SU-DHL-6 (cell line): Measurements from ENCODE around the gene SRBD1.

ENCODE experiments used
- H2AFZ ChIP-seq: fragments of 200-600 bp; sonication (generic); 2 replicates; pipeline ENCODE4 v1.6.1; 2014; ENCODE audit warnings: low read depth, mild to moderate bottlenecking, moderate library complexity, mixed read lengths, antibody characterized with exemption, low read length; ENCODE audit not compliant: severe bottlenecking
- H3F3A ChIP-seq: fragments of 200-600 bp; shearing (Covaris generic); 2 replicates; pipeline ENCODE4 v1.6.0; 2016; ENCODE audit warnings: antibody characterized with exemption, mild to moderate bottlenecking; ENCODE audit not compliant: insufficient read depth
- H3K27ac ChIP-seq: fragments of 200-600 bp; sonication (generic); 2 replicates; pipeline ENCODE4 v1.5.1; 2016; ENCODE audit warnings: low read depth, mild to moderate bottlenecking, low read length, moderate library complexity, mixed read lengths
- H3K27me3 ChIP-seq: fragments of 200-600 bp; sonication (generic), shearing (Covaris generic); 2 replicates; pipeline ENCODE4 v1.6.0; 2014; ENCODE audit warnings: mild to moderate bottlenecking, low read length
- H3K36me3 ChIP-seq: fragments of 200-600 bp; sonication (generic); 2 replicates; pipeline ENCODE4 v1.6.1; 2014; ENCODE audit warnings: mild to moderate bottlenecking, low read length, mixed read lengths
- H3K4me2 ChIP-seq: fragments of 300-600, 200-600 bp; shearing (Covaris generic), sonication (generic); 2 replicates; pipeline ENCODE4 v1.6.0; 2014; ENCODE audit warnings: low read length, low read depth, mild to moderate bottlenecking; ENCODE audit not compliant: poor library complexity, severe bottlenecking
- H3K4me3 ChIP-seq: fragments of 200-600 bp; sonication (generic); 2 replicates; pipeline ENCODE4 v1.5.1; 2014; ENCODE audit warnings: antibody characterized with exemption, low read length, mild to moderate bottlenecking, mixed read lengths; ENCODE audit not compliant: insufficient read depth, poor library complexity, severe bottlenecking
- H3K79me2 ChIP-seq: fragments of 200-600 bp; sonication (generic); 2 replicates; pipeline ENCODE4 v1.6.1; 2014; ENCODE audit warnings: mild to moderate bottlenecking, low read length, moderate library complexity; ENCODE audit not compliant: insufficient read depth
- H3K9ac ChIP-seq: fragments of 200-600 bp; sonication (generic); 2 replicates; pipeline ENCODE4 v1.7.0; 2014; ENCODE audit warnings: mild to moderate bottlenecking, low read length
- H3K9me2 ChIP-seq: fragments of 200-600 bp; sonication (generic); replicated peaks from 2 replicates; pipeline ENCODE4 v1.6.1; 2014; ENCODE audit warnings: low read length; ENCODE audit not compliant: insufficient read depth
- H3K9me3 ChIP-seq: fragments of 200-600 bp; sonication (generic); 2 replicates; pipeline ENCODE4 v1.6.1; 2014; ENCODE audit warnings: low read length, mixed read lengths; ENCODE audit not compliant: insufficient read depth
- H4K20me1 ChIP-seq: fragments of 200-600 bp; sonication (generic); 2 replicates; pipeline ENCODE4 v1.6.1; 2014; ENCODE audit warnings: low read depth, mild to moderate bottlenecking, antibody characterized with exemption, low read length, moderate library complexity, mixed read lengths
- CTCF ChIP-seq: fragments of 200-600 bp; sonication (generic); IDR thresholded peaks from one replicate; pipeline ENCODE4 v1.5.1; 2017; ENCODE audit warnings: antibody characterized with exemption, mild to moderate bottlenecking, low read length, moderate library complexity; ENCODE audit not compliant: insufficient read depth, poor library complexity, severe bottlenecking
- EZH2phosphoT487 ChIP-seq: fragments of 200-600 bp; sonication (generic), shearing (Covaris generic); conservative IDR thresholded peaks from 2 replicates; pipeline ENCODE4 v1.6.1; 2018; ENCODE audit warnings: mild to moderate bottlenecking, antibody characterized with exemption, low read length, moderate library complexity, mixed read lengths

The SRBD1 gene

GRCh38 chr2:45399040-45399784 is 211.9 kb downstream of the SRBD1 start:
- no peaks in the 10 kb centered on the region for H3F3A ChIP-seq
- no peaks in the 10 kb centered on the region for H3K9me3 ChIP-seq
- no peaks in the 10 kb centered on the region for H3K9me2 ChIP-seq
- H3K4me3 ChIP-seq: no peak overlapping the region
- no peak overlapping the region for H3K27ac ChIP-seq
- no peak for TF ChIP-seq CTCF
- TF ChIP-seq EZH2phosphoT487: no peak
- no peak overlapping the region for H3K9ac ChIP-seq
- H4K20me1 ChIP-seq: no peaks in the 10 kb centered on the region
- H3K36me3 ChIP-seq: no peaks in the 10 kb centered on the region
- no peak overlapping the region for H2AFZ ChIP-seq
- no peaks in the 10 kb centered on the region for H3K79me2 ChIP-seq
- H3K4me2 ChIP-seq: no peak overlapping the region
- no peaks in the 10 kb centered on the region for H3K27me3 ChIP-seq

GRCh38 chr2:45397292-45397691 is 213.8 kb downstream of the SRBD1 start:
- H3K9me3 ChIP-seq: no peaks in the 10 kb centered on the region
- H3K36me3 ChIP-seq: no peaks in the 10 kb centered on the region
- no peak overlapping the region for H3K27ac ChIP-seq
- no peaks in the 10 kb centered on the region for H3K9me2 ChIP-seq
- no peaks in the 10 kb centered on the region for H3K79me2 ChIP-seq
- no peak overlapping the region for H3K4me2 ChIP-seq
- H3K27me3 ChIP-seq: no peaks in the 10 kb centered on the region
- no peak for TF ChIP-seq EZH2phosphoT487
- TF ChIP-seq CTCF: no peak
- H2AFZ ChIP-seq: no peak overlapping the region
- no peaks in the 10 kb centered on the region for H3F3A ChIP-seq
- no peak overlapping the region for H3K4me3 ChIP-seq
- H4K20me1 ChIP-seq: no peaks in the 10 kb centered on the region
- H3K9ac ChIP-seq: no peak overlapping the region

GRCh38 chr2:45396671-45397070 is 214.4 kb downstream of the SRBD1 start:
- no peak overlapping the region for H3K4me3 ChIP-seq
- no peaks in the 10 kb centered on the region for H3K9me3 ChIP-seq
- no peaks in the 10 kb centered on the region for H3K79me2 ChIP-seq
- H3K4me2 ChIP-seq: no peak overlapping the region
- no peak overlapping the region for H2AFZ ChIP-seq
- H3K9ac ChIP-seq: no peak overlapping the region
- H4K20me1 ChIP-seq: no peaks in the 10 kb centered on the region
- no peaks in the 10 kb centered on the region for H3F3A ChIP-seq
- no peaks in the 10 kb centered on the region for H3K27me3 ChIP-seq
- H3K27ac ChIP-seq: no peak overlapping the region
- no peaks in the 10 kb centered on the region for H3K9me2 ChIP-seq
- TF ChIP-seq EZH2phosphoT487 (no peak), CTCF (no peak)
- H3K36me3 ChIP-seq: no peaks in the 10 kb centered on the region
